Caco-2 (cell line): ENCODE results near the gene ZFC3H1. TPM values are rescaled to one million over a fixed set of nuclear protein-coding genes. Genes with fewer than 3 reads are reported as not detected.

Source experiments
- BruUV-seq: library from RNA; stranded (reverse); fragments of 400-500 nt; replicated peaks from 2 replicates; lab custom pipeline; 2021; lab: Mats Ljungman, UMichigan
- CTCF ChIA-PET: fragments of 300-600 bp; sonication (Branson Sonifier 250); formaldehyde crosslinking; loops from one replicate; lab custom pipeline; 2022; ENCODE audit warnings: antibody characterized with exemption; lab: Charles Lee
- POLR2A ChIA-PET: fragments of 300-600 bp; sonication (Branson Sonifier 250); formaldehyde crosslinking; loops from one replicate; lab custom pipeline; 2022; ENCODE audit warnings: antibody characterized with exemption; lab: Charles Lee
- DNase-seq, 2 experiments: peaks; one replicate each; pipeline versions ENCODE4 v3.0.0 to v3.0.0-alpha.2; 2020 to 2022
- H3K27me3 ChIP-seq: replicated peaks from 2 replicates; pipeline ENCODE4 v1.6.0; 2011; ENCODE audit warnings: low read length; ENCODE audit not compliant: control insufficient read depth, insufficient read depth
- H3K36me3 ChIP-seq: 2 replicates; pipeline ENCODE4 v1.5.1; 2011; ENCODE audit warnings: low read length; ENCODE audit not compliant: control insufficient read depth, insufficient read depth
- H3K4me1 ChIP-seq: fragments of 250-450 bp; sonication (Bioruptor Pico); 2 replicates; pipeline ENCODE4 v1.5.1; 2020; ENCODE audit warnings: mild to moderate bottlenecking
- H3K4me3 ChIP-seq: 2 replicates; pipeline ENCODE4 v1.5.1; 2011; ENCODE audit warnings: low read depth, mild to moderate bottlenecking, control low read depth, low read length
- H3K9me3 ChIP-seq: fragments of 250-450 bp; sonication (Bioruptor Pico); 2 replicates; pipeline ENCODE4 v1.5.1; 2020; ENCODE audit warnings: mild to moderate bottlenecking, moderate library complexity
- H3K27ac Mint-ChIP-seq: one replicate; pipeline ENCODE4 v1.8.0; 2022; ENCODE audit warnings: mixed read lengths; ENCODE audit not compliant: unreplicated experiment
- H3K27me3 Mint-ChIP-seq: one replicate; pipeline ENCODE4 v1.8.0; 2022; ENCODE audit warnings: mixed read lengths; ENCODE audit not compliant: insufficient read depth, unreplicated experiment
- H3K36me3 Mint-ChIP-seq: one replicate; pipeline ENCODE4 v1.8.0; 2022; ENCODE audit warnings: mild to moderate bottlenecking, mixed read lengths; ENCODE audit not compliant: insufficient read depth, unreplicated experiment
- H3K4me1 Mint-ChIP-seq: one replicate; pipeline ENCODE4 v1.8.0; 2022; ENCODE audit warnings: low read depth, mixed read lengths; ENCODE audit not compliant: unreplicated experiment
- H3K4me3 Mint-ChIP-seq: one replicate; pipeline ENCODE4 v1.8.0; 2022; ENCODE audit warnings: mild to moderate bottlenecking, moderate library complexity, mixed read lengths; ENCODE audit not compliant: unreplicated experiment
- H3K9me3 Mint-ChIP-seq: one replicate; pipeline ENCODE4 v1.8.0; 2022; ENCODE audit warnings: mixed read lengths; ENCODE audit not compliant: unreplicated experiment
- CTCF ChIP-seq, 2 experiments: fragments of 200-600 bp in 1 of 2; IDR thresholded peaks; 1 replicate in 1 of 2; 2 replicates in 1 of 2; pipeline versions ENCODE4 v1.5.1 to v1.8.0; 2011 to 2022; ENCODE audit warnings: antibody characterized with exemption in 1 of 2, control low read depth in 1 of 2, inconsistent platforms in 1 of 2, low read depth in 1 of 2, low read length in 1 of 2, mild to moderate bottlenecking in 1 of 2, moderate library complexity in 1 of 2; ENCODE audit not compliant: insufficient read depth in 1 of 2, severe bottlenecking in 1 of 2, unreplicated experiment in 1 of 2
- intact Hi-C: fragments of 100-400 bp; cut with micrococcal nuclease; formaldehyde crosslinking; loops from one replicate; pipeline ENCODE4 v1.10.0; 2022; ENCODE audit not compliant: unreplicated experiment
- total RNA-seq: library from RNA; stranded (reverse); gene quantifications from 2 replicates; pipeline ENCODE4 v1.2.3, GENCODE V29; 2022

ZFC3H1 gene
- total RNA-seq, 1 experiment from 2014 or later, result 48.7 TPM

GRCh38 chr12:71671816-71672215, 8.2 kb upstream of the ZFC3H1 start:
- H3K9me3 Mint-ChIP-seq, result no peaks in the 10 kb centered on the region
- no peaks in the 10 kb centered on the region for H3K27me3 ChIP-seq
- no TSS peak for BruUV-seq
- intact Hi-C loops, result no loop called here
- peaks cover 14% of the 10 kb centered on the region; the same call in 1 of the 2 replicates for H3K4me1 ChIP-seq
- no peaks in the 10 kb centered on the region for H3K36me3 Mint-ChIP-seq
- DNase-seq, result peak in 1 of 2 experiments; percentile 4
- H3K36me3 ChIP-seq, result no peaks in the 10 kb centered on the region
- no peaks in the 10 kb centered on the region for H3K9me3 ChIP-seq
- no peak for TF ChIP-seq CTCF (IDR thresholded peaks at IDR 0.05; ENCODE audit: insufficient read depth in 1 of 2, low read depth in 1 of 2, low read length in 1 of 2, severe bottlenecking in 1 of 2, unreplicated experiment in 1 of 2)
- ChIA-PET CTCF (interaction anchor here (1.2 kb wide), 1 partner anchor 8 kb away, joined by 3 read pairs; no protein-coding TSS in a partner anchor), POLR2A (no interaction called here)
- H3K4me3 ChIP-seq, result no peak overlapping the region
- no peaks in the 10 kb centered on the region for H3K27me3 Mint-ChIP-seq
- H3K27ac Mint-ChIP-seq, result no peak overlapping the region
- H3K4me3 Mint-ChIP-seq, result no peak overlapping the region
- peaks cover 16% of the 10 kb centered on the region for H3K4me1 Mint-ChIP-seq

- no peak for TF ChIP-seq CTCF (IDR thresholded peaks at IDR 0.05; ENCODE audit: insufficient read depth in 1 of 2, low read depth in 1 of 2, low read length in 1 of 2, severe bottlenecking in 1 of 2, unreplicated experiment in 1 of 2)
- H3K9me3 Mint-ChIP-seq, result no peaks in the 10 kb centered on the region
- no peak overlapping the region for H3K4me3 Mint-ChIP-seq
- intact Hi-C loops, result no loop called here
- no peaks in the 10 kb centered on the region for H3K36me3 Mint-ChIP-seq
- Histone ChIP-seq H3K4me1 (peaks cover 14% of the 10 kb centered on the region; the same call in 1 of the 2 replicates), H3K36me3 (no peaks in the 10 kb centered on the region), H3K4me3 (no peak overlapping the region), H3K27me3 (no peaks in the 10 kb centered on the region), H3K9me3 (no peaks in the 10 kb centered on the region)
- ChIA-PET CTCF (no interaction called here), POLR2A (no interaction called here)
- no TSS peak for BruUV-seq
- H3K4me1 Mint-ChIP-seq, result peaks cover 16% of the 10 kb centered on the region
- no peaks in the 10 kb centered on the region for H3K27me3 Mint-ChIP-seq
- H3K27ac Mint-ChIP-seq, result no peak overlapping the region
- no peak for DNase-seq
Observed at GRCh38 chr12:71671311-71671710, 7.7 kb upstream of the ZFC3H1 start.

- Histone ChIP-seq H3K4me1 (peaks cover 11% of the 10 kb centered on the region), H3K4me3 (no peak overlapping the region), H3K36me3 (no peaks in the 10 kb centered on the region), H3K9me3 (no peaks in the 10 kb centered on the region), H3K27me3 (no peaks in the 10 kb centered on the region)
- peak overlapping the region; percentile 98 for H3K4me3 Mint-ChIP-seq
- BruUV-seq, result no TSS peak
- H3K4me1 Mint-ChIP-seq, result peaks cover 11% of the 10 kb centered on the region
- ChIA-PET POLR2A (no interaction called here), CTCF (no interaction called here)
- peaks cover 29% of the 10 kb centered on the region for H3K36me3 Mint-ChIP-seq
- H3K9me3 Mint-ChIP-seq, result no peaks in the 10 kb centered on the region
- no peak for DNase-seq
- intact Hi-C loops, result no loop called here
- H3K27ac Mint-ChIP-seq, result peak overlapping the region; percentile 99
- no peak for TF ChIP-seq CTCF (IDR thresholded peaks at IDR 0.05; ENCODE audit: insufficient read depth in 1 of 2, low read depth in 1 of 2, low read length in 1 of 2, severe bottlenecking in 1 of 2, unreplicated experiment in 1 of 2)
- no peaks in the 10 kb centered on the region for H3K27me3 Mint-ChIP-seq
Observed at GRCh38 chr12:71666259-71666658, 2.6 kb upstream of the ZFC3H1 start.
